ENCODE measurements around the gene FILIP1.

GRCh38 chr6:75501756-75502155 is 8.2 kb upstream of the FILIP1 start:
- TF ChIP-seq, protein P1, sequence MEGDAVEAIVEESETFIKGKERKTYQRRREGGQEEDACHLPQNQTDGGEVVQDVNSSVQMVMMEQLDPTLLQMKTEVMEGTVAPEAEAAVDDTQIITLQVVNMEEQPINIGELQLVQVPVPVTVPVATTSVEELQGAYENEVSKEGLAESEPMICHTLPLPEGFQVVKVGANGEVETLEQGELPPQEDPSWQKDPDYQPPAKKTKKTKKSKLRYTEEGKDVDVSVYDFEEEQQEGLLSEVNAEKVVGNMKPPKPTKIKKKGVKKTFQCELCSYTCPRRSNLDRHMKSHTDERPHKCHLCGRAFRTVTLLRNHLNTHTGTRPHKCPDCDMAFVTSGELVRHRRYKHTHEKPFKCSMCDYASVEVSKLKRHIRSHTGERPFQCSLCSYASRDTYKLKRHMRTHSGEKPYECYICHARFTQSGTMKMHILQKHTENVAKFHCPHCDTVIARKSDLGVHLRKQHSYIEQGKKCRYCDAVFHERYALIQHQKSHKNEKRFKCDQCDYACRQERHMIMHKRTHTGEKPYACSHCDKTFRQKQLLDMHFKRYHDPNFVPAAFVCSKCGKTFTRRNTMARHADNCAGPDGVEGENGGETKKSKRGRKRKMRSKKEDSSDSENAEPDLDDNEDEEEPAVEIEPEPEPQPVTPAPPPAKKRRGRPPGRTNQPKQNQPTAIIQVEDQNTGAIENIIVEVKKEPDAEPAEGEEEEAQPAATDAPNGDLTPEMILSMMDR (conservative IDR thresholded peaks at IDR 0.05; ENCODE audit: low read length), result no peak
- no peak for TF ChIP-seq EZH2phosphoT487 (IDR thresholded peaks at IDR 0.05; ENCODE audit: borderline replicate concordance, low read depth, low read length)

Data from OCI-LY7 (cell line).